ENCODE results near the gene SGSH.

The SGSH gene

GRCh38 chr17:80182118-80182844 lies 37.9 kb downstream of the SGSH start:
- H3K9ac ChIP-seq (ENCODE audit: low read depth, low read length, poor library complexity, severe bottlenecking), result no peak overlapping the region
- no peaks in the 10 kb centered on the region for H3K9me2 ChIP-seq (replicated peaks; ENCODE audit: low read depth, low read length)
- H3K27me3 ChIP-seq (ENCODE audit: insufficient read depth, low read length, poor library complexity, severe bottlenecking), result no peaks in the 10 kb centered on the region
- no peak overlapping the region for H3K4me2 ChIP-seq (ENCODE audit: low read depth, low read length, poor library complexity, severe bottlenecking)
- no peaks in the 10 kb centered on the region for H3K36me3 ChIP-seq (ENCODE audit: insufficient read depth, low read length)
- H4K20me1 ChIP-seq (ENCODE audit: insufficient read depth, low read length, poor library complexity, severe bottlenecking), result no peaks in the 10 kb centered on the region
- H3K79me2 ChIP-seq (ENCODE audit: insufficient read depth, low read length), result no peaks in the 10 kb centered on the region
- H3K9me3 ChIP-seq (ENCODE audit: insufficient read depth, low read depth, low read length), result no peaks in the 10 kb centered on the region
- TF ChIP-seq EZH2phosphoT487 (IDR thresholded peaks at IDR 0.05; ENCODE audit: borderline replicate concordance) (no peak), CTCF (conservative IDR thresholded peaks at IDR 0.05; ENCODE audit: low read length) (no peak)
- H2AFZ ChIP-seq (ENCODE audit: low read length), result no peak overlapping the region
- no peaks in the 10 kb centered on the region for H3K4me1 ChIP-seq (ENCODE audit: insufficient read depth, low read length, poor library complexity, severe bottlenecking)
- no peaks in the 10 kb centered on the region for H3F3A ChIP-seq (ENCODE audit: low read depth)
- no peak overlapping the region for H3K4me3 ChIP-seq (ENCODE audit: low read length, poor library complexity, severe bottlenecking)

GRCh38 chr17:80181431-80181830 lies 38.7 kb downstream of the SGSH start:
- H3K4me2 ChIP-seq (ENCODE audit: low read depth, low read length, poor library complexity, severe bottlenecking), result no peak overlapping the region
- H3K9me2 ChIP-seq (replicated peaks; ENCODE audit: low read depth, low read length), result no peaks in the 10 kb centered on the region
- H3K9me3 ChIP-seq (ENCODE audit: insufficient read depth, low read depth, low read length), result no peaks in the 10 kb centered on the region
- no peaks in the 10 kb centered on the region for H3K36me3 ChIP-seq (ENCODE audit: insufficient read depth, low read length)
- H3K4me3 ChIP-seq (ENCODE audit: low read length, poor library complexity, severe bottlenecking), result no peak overlapping the region
- H2AFZ ChIP-seq (ENCODE audit: low read length), result no peak overlapping the region
- H3K79me2 ChIP-seq (ENCODE audit: insufficient read depth, low read length), result no peaks in the 10 kb centered on the region
- H3F3A ChIP-seq (ENCODE audit: low read depth), result no peaks in the 10 kb centered on the region
- TF ChIP-seq EZH2phosphoT487 (IDR thresholded peaks at IDR 0.05; ENCODE audit: borderline replicate concordance) (no peak), CTCF (conservative IDR thresholded peaks at IDR 0.05; ENCODE audit: low read length) (no peak)
- no peaks in the 10 kb centered on the region for H4K20me1 ChIP-seq (ENCODE audit: insufficient read depth, low read length, poor library complexity, severe bottlenecking)
- no peaks in the 10 kb centered on the region for H3K27me3 ChIP-seq (ENCODE audit: insufficient read depth, low read length, poor library complexity, severe bottlenecking)
- H3K4me1 ChIP-seq (ENCODE audit: insufficient read depth, low read length, poor library complexity, severe bottlenecking), result no peaks in the 10 kb centered on the region
- H3K9ac ChIP-seq (ENCODE audit: low read depth, low read length, poor library complexity, severe bottlenecking), result no peak overlapping the region

- Histone ChIP-seq H3K36me3 (ENCODE audit: insufficient read depth, low read length) (no peaks in the 10 kb centered on the region), H4K20me1 (ENCODE audit: insufficient read depth, low read length, poor library complexity, severe bottlenecking) (no peaks in the 10 kb centered on the region), H3F3A (ENCODE audit: low read depth) (no peaks in the 10 kb centered on the region), H3K4me2 (ENCODE audit: low read depth, low read length, poor library complexity, severe bottlenecking) (no peak overlapping the region), H3K4me1 (ENCODE audit: insufficient read depth, low read length, poor library complexity, severe bottlenecking) (no peaks in the 10 kb centered on the region), H3K27me3 (ENCODE audit: insufficient read depth, low read length, poor library complexity, severe bottlenecking) (no peaks in the 10 kb centered on the region), H3K9me3 (ENCODE audit: insufficient read depth, low read depth, low read length) (no peaks in the 10 kb centered on the region), H3K9ac (ENCODE audit: low read depth, low read length, poor library complexity, severe bottlenecking) (no peak overlapping the region), H3K9me2 (replicated peaks; ENCODE audit: low read depth, low read length) (no peaks in the 10 kb centered on the region), H2AFZ (ENCODE audit: low read length) (no peak overlapping the region), H3K79me2 (ENCODE audit: insufficient read depth, low read length) (no peaks in the 10 kb centered on the region), H3K4me3 (ENCODE audit: low read length, poor library complexity, severe bottlenecking) (no peak overlapping the region)
- TF ChIP-seq EZH2phosphoT487 (IDR thresholded peaks at IDR 0.05; ENCODE audit: borderline replicate concordance), result no peak
- no peak for TF ChIP-seq CTCF (conservative IDR thresholded peaks at IDR 0.05; ENCODE audit: low read length)
Observed at GRCh38 chr17:80180192-80180591, 39.9 kb downstream of the SGSH start.
